ENCODE measurements around the gene TAOK2.
"Not testable (repeated sequence)": the region's sequence is repeated elsewhere in the genome, so short reads cannot be mapped to it uniquely, and the experiment has no call there.

Gene TAOK2

DNA sequence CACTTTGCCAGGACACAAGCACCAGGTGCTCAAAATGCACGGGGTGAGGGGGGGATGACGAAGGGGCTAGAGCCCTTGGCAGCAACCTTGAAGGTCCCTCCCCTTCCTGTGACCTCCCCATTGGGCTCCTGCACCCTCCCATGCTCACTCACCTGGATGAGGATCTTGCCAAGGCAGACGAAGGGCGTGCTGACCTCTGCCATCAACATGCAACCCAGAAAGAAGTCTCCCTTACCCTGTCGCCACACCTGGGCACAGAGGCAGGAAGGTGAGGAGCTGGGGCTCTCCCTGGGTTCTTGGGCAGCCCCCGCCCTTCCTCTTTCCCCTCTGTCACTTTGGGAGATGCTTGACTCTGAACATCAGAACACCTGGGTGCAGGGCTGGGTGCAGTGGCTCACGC, 51.9 kb downstream of the TAOK2 start:
- no peak for DNase-seq (ENCODE audit: low read depth)

DNA sequence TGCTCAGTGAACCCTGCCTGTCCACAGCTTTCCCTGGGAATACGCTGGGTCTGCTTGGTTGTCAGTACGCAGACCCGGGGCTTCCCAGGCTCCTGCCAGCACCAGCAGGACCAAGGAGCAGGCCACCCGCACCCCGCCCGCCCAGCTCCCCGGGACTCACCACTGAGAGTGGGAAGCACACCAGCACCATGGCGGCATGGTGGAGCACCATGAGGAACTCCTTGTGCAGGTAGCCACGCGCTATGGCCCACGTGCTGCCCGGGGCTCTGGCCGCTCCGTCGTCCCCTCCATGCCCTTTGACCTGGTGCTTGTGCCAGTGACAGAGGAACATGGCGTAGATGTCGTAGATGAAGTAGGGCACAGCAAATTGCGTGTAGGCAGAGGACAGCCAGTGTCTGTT, 52.8 kb downstream of the TAOK2 start:
- DNase-seq (ENCODE audit: low read depth), result no peak

DNA sequence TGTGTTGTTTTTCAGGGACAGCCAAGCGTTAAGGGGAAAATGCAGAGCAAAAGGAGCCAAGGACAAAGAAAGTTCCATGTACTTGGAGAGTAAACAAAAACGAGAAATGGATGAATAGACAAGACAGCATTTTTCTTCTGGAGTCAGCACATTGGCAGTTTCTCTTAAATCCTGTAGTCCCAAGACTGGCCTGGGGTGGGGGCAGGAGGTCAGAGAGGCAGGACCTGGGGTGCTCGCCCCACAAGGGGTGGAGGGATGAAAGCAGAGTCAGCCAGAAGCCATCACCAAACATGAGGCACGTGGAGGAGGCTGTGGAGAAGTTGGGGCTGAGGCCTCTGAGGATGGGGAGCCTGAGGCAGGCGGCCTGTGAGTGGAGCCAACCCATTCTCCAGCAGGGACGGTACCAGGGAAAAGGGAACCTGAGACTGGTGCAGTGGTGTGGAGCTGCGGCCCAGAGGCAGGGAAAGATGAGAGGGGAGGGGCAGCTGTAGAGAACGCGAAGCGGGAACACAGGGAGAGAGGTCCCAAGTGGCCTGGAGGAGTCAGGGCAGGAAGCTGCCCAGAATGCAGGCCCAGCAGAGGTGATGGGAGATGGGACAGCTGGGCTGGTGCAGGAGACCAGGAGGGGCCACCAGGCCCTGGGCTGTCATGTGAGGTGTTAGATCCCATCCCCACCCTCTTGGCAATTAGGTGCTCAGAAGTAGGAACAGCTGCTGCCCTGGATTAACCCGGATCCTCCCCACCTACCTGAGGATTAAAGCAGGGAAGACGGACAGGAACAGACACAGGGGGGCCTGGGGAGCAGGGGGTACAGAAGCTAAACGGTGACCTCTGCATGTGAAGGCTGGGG, 54.1 kb downstream of the TAOK2 start:
- no peak for DNase-seq (ENCODE audit: low read depth)

DNA sequence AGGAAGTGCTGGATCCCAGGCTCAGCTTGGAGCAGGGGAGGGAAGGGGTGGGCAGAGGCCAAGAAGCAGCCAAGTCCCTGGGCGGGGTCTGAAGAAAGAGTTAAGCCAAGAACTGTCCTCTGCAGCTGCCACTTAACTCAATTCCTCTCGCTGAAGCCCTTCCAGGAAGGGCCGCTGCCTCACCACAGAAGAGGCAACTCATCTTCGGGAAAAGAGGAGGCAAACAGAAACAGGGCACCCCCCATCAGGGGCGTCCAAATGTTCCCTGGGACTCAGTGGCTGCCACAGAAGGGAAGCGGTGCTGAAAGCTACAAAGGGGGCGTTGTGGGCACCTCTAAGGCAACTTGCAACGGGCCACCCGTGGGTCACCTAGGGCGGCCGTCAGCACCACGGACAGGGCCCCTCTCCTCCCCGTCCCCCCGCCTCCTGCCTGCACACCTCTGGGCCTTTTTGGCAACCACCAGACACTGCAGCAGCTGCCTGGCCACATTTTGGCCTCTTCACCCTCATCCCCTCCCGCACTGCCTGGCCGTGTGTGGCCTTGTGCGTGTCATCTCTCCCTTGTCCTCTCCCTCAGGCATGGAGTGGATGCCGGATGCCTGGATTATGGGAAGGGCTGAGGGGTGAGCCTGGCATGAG, 54.9 kb downstream of the TAOK2 start:
- DNase-seq (ENCODE audit: low read depth), result no peak

DNA sequence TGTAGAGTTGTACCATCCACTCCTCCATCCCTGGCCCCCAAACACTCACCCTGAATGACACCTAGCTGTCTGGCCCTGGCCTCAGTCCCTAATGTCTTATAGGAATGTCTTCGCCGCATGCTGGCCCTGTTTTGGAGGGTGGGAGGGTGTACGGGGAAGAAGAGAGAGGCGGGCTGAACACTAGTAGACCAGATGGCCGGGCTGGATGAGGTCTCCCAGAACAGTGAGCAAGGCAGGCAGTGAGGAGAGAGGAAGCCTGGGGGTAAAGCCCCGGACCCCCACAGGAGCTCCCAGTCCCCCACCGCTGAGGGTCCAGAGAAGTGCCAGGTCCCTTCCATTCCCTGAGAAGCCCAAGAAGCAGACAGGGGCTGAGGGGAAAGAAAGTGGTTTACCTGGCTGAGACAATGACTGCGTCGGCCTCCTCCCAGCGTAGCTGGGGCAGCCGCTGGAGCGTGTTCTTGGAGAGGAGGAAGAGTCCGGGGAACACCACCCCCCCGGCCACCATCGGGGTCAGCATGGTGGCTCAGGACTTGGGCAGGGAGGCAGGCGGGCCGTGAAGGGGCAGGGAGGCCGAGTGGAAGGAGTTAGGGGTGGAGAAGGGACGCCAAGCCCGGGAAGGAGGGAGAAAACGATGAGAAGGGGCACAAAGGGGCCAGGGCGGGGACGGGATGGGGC, 56.5 kb downstream of the TAOK2 start:
- no peak for DNase-seq (ENCODE audit: low read depth)

DNA sequence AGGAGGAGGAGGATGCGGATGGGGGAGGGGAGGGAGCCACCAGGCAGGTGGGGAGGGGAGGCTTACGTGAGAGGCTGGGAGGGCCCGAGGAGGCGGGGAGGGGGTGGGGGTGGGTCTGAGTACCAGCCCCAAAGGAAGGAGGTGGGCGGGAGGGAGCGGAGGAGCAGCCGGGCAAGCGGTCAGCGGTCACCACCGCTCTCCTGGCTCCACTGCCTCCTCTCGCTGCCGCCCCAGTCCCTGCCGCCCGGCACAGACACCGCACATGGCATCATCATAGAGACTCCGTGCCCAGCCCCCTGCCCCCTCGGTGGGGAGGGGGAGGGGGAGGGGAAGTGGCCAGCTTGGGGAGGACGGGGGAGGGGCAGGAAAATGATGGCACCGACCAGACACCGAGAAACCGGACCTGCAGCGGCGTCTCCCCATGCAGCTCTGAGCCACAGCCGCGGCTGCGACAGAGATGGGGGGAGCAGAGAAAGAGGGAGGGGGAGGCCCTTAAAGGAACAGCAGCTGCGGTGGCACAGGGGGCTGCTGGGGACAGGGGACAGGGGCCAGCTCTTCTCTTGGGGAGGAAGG, 57.3 kb downstream of the TAOK2 start, which contains the start of gene TLCD3B:
TSS of gene TLCD3B (minus strand) at position 431 of the 573 bp plus-strand sequence. CDS start 744 bp downstream, outside the sequence.
- no peak for DNase-seq (ENCODE audit: low read depth)

DNA sequence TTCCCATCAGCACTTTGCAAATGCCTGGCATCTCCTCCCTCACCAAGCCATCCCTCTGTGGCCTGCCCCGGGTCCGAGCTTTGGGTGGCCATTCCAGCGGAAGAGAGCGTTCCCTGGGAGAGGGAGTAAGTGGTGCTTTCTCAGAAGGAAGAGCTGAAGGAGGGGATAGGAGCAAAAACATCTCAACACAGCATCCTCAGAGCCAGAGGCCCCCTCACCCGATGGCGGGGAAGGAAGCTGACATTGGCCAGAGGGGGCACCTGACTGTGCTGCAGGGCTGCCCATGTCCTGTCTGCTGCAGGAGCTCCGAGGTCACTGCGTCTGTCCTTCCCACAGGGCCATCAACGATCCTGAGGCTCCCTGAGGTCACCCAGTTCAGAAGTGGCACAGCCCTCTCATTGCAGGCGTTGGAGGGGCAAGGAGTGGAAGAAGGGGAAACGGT, 57.8 kb downstream of the TAOK2 start:
- no peak for DNase-seq (ENCODE audit: low read depth)

DNA sequence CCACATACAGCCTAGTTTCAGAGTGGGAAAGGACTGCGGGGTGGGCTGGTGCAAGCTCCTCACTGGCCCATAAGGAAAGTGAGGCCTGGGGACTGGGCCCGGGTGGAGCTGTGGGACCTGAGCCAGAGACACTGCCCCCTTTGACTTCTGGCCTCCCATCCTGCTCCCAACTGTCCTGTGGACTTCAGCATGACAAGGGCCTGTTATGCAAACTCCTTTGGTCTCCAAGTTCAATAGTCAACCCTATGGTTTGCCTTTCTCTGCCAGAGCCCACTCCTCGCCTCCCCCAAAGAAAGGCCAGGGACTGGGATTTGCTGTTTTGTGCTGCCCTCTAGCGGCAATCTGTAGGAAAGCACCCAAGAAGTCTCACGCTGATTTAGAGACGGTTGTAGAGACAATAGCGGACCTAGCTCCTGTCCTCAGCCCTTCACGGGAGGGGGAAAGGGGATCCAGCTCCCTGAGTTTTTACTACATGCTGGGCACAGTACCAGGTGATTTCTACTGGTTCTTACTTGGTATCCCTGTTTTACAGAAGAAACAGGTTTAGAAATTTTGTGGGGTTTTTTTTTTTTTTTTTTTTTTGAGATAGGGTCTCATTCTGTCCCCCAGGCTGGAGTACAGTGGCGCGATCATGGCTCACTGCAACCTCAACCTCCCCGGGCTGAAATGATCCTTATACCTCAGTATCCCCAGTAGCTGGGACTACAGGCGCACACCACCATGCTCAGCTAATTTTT, 58.6 kb downstream of the TAOK2 start:
- no peak for DNase-seq (ENCODE audit: low read depth)

DNA sequence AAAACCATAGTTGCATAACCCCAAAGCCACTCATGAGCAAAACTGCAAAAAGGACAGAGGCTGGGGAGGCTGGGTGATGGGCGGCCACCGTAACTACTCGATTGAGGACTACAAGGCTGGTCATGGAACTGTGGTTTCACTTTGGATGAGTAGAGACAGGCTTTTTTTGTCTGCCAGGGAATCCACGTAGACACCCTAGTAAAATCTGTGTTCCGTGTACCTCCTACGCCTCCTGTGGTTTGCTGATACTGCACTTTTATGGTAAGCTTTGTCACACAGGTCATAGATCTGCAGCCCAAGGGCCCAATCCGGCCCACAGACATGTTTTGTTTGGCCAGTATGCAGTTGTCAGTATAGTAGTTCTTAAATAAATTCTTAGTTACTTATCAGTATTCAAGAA, 59.6 kb downstream of the TAOK2 start:
- no peak for DNase-seq (ENCODE audit: low read depth)

DNA sequence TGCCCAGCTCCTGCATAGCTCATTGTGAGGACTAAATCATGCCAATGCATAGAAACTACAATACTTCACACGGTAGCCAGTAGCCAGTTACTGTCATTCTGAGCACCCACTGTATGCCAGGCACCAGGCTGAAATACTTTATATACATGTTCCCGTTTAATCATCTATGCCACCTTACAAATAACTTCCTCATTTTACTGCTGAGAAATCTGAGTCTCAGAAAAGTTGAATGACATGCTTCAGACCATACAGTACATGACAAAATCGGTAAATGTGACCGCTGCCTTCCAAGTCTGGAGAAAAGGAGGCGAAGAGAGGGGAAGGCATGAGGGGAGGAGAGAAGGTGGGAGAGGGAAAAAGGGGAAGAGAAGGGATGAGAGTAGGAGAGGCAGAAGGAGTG, 66.6 kb downstream of the TAOK2 start:
- DNase-seq (ENCODE audit: low read depth), result no peak

DNA sequence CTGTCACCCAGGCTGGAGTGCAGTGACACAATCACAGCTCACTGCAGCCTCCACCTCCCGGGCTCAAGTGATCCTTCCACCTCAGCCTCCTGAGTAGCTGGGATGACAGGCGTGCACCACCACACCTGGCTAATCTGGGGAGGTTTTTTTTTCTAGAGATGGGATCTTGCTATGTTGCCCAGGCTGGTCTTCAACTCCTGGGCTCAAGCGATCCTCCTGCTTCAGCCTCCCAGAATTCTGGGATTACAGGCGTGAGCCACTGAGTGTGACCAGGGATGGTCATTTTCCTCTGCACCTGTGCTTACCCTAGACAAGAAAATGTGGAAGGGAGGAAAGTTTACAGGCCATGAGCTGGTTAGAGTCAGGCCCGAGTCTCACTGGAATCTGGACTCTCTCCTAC, 67.0 kb downstream of the TAOK2 start:
- not testable (repeated sequence) for DNase-seq (ENCODE audit: low read depth)

DNA sequence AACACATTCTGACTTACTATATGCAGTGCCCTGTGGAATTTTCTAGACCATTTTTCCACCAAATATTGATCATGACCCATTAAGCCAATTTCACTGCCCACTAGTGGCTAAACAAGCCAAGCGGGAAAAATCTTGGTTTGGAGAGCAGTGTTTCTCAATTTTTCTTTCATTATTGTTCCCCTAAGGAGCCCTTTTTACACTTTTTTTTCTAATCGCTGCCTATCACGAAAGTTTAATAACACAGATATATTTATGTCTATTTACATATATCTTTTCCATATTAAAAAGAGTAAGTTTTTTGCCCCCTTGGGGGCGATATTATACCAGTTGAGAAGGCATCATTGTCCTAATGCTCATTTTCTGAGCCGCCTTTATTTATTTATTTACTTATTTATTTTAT, 68.2 kb downstream of the TAOK2 start:
- no peak for DNase-seq (ENCODE audit: low read depth)

Data from GM04503 (cell line).